ENCODE results near the gene ZNF593OS. TPM values are rescaled to one million over a fixed set of nuclear protein-coding genes. Genes with fewer than 3 reads are reported as not detected.

ZNF593OS gene
- total RNA-seq, 1 experiment from 2014 or later = not detected

DNA sequence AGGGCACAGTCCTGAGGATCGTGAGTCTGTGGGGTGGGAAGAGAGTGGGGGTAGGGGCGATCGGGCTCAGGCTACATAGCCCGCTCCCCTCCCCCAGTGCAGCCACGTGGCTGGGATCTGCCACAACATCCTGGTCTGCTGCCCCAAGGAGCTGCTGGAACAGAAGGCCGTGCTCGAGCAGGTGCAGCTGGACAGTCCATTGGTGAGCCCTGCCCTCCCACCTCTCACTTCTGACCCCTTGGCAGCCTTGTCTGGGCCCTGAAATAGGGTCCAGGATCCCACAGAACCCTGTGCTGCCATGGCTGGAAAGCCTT, 10.7 kb upstream of the ZNF593OS start:
- Mint-ChIP-seq H3K27me3 (ENCODE audit: low read depth) (no peaks in the 10 kb centered on the region), H3K36me3 (ENCODE audit: insufficient read depth in 1 of 3, low read depth in 3 of 3) (peaks cover 0 to 37% (median 20%) of the 10 kb centered on the region in 3 experiments; a peak in 4 of 7 replicates), H3K4me3 (no peak overlapping the region), H3K9me3 (no peaks in the 10 kb centered on the region), H3K27ac (no peak overlapping the region), H3K4me1 (peaks cover 2 to 10% of the 10 kb centered on the region in 2 experiments; a peak in 3 of 4 replicates)
- H4K5ac ChIP-seq (ENCODE audit: insufficient read length, low read depth, low read length) = no peak overlapping the region
- no peak overlapping the region for H3K4ac ChIP-seq (ENCODE audit: low read depth, low read length)
- H3K18ac ChIP-seq (ENCODE audit: insufficient read length, low read depth, low read length) = no peak overlapping the region
- no peak overlapping the region for H3K27ac ChIP-seq (ENCODE audit: insufficient read length, low read depth, low read length)
- H3K4me1 ChIP-seq (ENCODE audit: insufficient read depth, low read length) = no peaks in the 10 kb centered on the region
- H3K14ac ChIP-seq (ENCODE audit: insufficient read depth, low read length) = no peak overlapping the region
- no peak for DNase-seq
- no peak overlapping the region for H2BK12ac ChIP-seq (ENCODE audit: insufficient read length, low read depth, low read length)
- no peak overlapping the region for H3K56ac ChIP-seq (ENCODE audit: insufficient read length, low read depth, low read length)
- no peak overlapping the region for H2AK5ac ChIP-seq (ENCODE audit: insufficient read length, low read length)
- no peak overlapping the region for H3K4me2 ChIP-seq (ENCODE audit: insufficient read depth, insufficient read length, low read length)
- no peak overlapping the region for H3K23ac ChIP-seq (ENCODE audit: insufficient read length, low read depth, low read length)
- TF ChIP-seq, protein P1, sequence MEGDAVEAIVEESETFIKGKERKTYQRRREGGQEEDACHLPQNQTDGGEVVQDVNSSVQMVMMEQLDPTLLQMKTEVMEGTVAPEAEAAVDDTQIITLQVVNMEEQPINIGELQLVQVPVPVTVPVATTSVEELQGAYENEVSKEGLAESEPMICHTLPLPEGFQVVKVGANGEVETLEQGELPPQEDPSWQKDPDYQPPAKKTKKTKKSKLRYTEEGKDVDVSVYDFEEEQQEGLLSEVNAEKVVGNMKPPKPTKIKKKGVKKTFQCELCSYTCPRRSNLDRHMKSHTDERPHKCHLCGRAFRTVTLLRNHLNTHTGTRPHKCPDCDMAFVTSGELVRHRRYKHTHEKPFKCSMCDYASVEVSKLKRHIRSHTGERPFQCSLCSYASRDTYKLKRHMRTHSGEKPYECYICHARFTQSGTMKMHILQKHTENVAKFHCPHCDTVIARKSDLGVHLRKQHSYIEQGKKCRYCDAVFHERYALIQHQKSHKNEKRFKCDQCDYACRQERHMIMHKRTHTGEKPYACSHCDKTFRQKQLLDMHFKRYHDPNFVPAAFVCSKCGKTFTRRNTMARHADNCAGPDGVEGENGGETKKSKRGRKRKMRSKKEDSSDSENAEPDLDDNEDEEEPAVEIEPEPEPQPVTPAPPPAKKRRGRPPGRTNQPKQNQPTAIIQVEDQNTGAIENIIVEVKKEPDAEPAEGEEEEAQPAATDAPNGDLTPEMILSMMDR (conservative IDR thresholded peaks at IDR 0.05) = no peak
- WGBS (ENCODE audit: extremely low coverage, insufficient read length, low lambda C conversion rate) = no CpG with 5 or more reads among the region's 7 CpGs
- H2BK15ac ChIP-seq (ENCODE audit: low read depth, low read length) = no peak overlapping the region
- no peaks in the 10 kb centered on the region for H3K79me1 ChIP-seq (ENCODE audit: insufficient read depth, low read depth, low read length, poor library complexity, severe bottlenecking)
- no peak overlapping the region for H3T11ph ChIP-seq (ENCODE audit: low read length)
- H4K20me1 ChIP-seq (ENCODE audit: control insufficient read depth, insufficient read depth, insufficient read length) = no peaks in the 10 kb centered on the region
- no peaks in the 10 kb centered on the region for H3K9me3 ChIP-seq (ENCODE audit: control insufficient read depth, low read depth, low read length)
- no peak overlapping the region for H2BK120ac ChIP-seq (ENCODE audit: low read depth, low read length, poor library complexity, severe bottlenecking)
- H2BK20ac ChIP-seq (ENCODE audit: low read depth, low read length, poor library complexity, severe bottlenecking) = no peak overlapping the region
- no peak overlapping the region for H2BK5ac ChIP-seq (ENCODE audit: insufficient read length, low read length)
- no peak overlapping the region for H4K91ac ChIP-seq (ENCODE audit: insufficient read length, low read depth, low read length)
- H2AFZ ChIP-seq (ENCODE audit: low read length) = no peak overlapping the region
- no peak overlapping the region for H4K8ac ChIP-seq (replicated peaks; ENCODE audit: insufficient read length, low read depth, low read length)
- H3K27me3 ChIP-seq (ENCODE audit: insufficient read depth, low read length) = no peaks in the 10 kb centered on the region
- H3K23me2 ChIP-seq (ENCODE audit: insufficient read length, low read depth, low read length, poor library complexity, severe bottlenecking) = no peaks in the 10 kb centered on the region
- no peaks in the 10 kb centered on the region for H3K79me2 ChIP-seq (ENCODE audit: insufficient read depth, low read length)
- H3K9ac ChIP-seq (ENCODE audit: extremely low read depth, insufficient read length, low read length) = no peak overlapping the region

Data from H9 (cell line).